Measurements from ENCODE around the gene HIGD1A. TPM values are rescaled to one million over a fixed set of nuclear protein-coding genes. Genes with fewer than 3 reads are reported as not detected.
A peak's percentile ranks its signal among the peaks of the same experiment; 100 is the strongest.

Gene HIGD1A
- total RNA-seq, 4 donors from 2014 or later: 45.1 to 123 (median 114) TPM

DNA sequence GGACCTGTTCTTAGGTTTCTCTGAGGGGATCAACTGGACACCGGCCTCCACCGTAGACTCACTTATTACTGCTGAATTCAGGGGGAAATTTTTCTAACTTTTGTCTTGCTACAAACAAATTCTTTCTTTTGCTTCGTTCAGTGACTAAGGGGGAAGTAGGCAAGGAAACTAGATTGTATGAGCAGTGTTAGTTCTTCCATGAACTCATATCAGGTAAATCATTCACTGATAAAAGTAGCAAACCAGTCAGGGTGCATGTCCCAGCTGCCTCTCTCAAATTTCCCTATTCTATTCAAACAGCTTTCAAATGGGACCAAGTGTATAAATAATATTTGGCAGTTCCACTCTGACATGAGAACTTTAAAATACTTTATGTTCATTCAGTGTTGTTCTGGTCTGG lies 23.9 kb downstream of the HIGD1A start:
- TF ChIP-seq, protein P1, sequence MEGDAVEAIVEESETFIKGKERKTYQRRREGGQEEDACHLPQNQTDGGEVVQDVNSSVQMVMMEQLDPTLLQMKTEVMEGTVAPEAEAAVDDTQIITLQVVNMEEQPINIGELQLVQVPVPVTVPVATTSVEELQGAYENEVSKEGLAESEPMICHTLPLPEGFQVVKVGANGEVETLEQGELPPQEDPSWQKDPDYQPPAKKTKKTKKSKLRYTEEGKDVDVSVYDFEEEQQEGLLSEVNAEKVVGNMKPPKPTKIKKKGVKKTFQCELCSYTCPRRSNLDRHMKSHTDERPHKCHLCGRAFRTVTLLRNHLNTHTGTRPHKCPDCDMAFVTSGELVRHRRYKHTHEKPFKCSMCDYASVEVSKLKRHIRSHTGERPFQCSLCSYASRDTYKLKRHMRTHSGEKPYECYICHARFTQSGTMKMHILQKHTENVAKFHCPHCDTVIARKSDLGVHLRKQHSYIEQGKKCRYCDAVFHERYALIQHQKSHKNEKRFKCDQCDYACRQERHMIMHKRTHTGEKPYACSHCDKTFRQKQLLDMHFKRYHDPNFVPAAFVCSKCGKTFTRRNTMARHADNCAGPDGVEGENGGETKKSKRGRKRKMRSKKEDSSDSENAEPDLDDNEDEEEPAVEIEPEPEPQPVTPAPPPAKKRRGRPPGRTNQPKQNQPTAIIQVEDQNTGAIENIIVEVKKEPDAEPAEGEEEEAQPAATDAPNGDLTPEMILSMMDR (IDR thresholded peaks at IDR 0.05): no peak
- no peak for TF ChIP-seq POLR2A (IDR thresholded peaks at IDR 0.05)
- no peak overlapping the region for H3K4me3 ChIP-seq (ENCODE audit: low read depth, poor library complexity, severe bottlenecking)
- 76 to 78% methylated on average over 3 of the region's 3 CpGs for WGBS, 2 donors
- no peak for DNase-seq (ENCODE audit: low spot score in 2 of 2)
- intact Hi-C loops (cut with DNase I; ENCODE audit: low total_unique reads): loop anchor here (5.0 kb wide), 1 partner anchor 102 kb away; no protein-coding TSS in a partner anchor

DNA sequence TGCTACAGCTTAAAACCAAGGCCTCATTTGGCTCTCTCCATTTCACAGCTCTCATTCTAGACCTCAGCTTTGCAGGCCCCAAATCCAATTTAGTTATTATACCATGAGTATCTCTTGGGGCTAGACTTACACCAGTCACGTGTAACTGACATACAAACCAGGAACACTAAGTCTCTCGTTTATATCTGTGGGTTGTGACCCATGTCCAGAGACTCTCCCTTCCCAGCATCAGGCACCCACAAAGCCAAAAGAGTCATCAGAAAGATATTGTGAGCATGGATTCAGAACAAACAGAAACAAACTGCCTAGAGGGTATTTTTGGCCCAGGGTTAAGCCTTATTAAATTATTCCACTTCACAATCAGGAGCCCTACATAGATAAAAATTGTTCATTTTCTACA lies 25.6 kb downstream of the HIGD1A start:
- DNase-seq (ENCODE audit: low spot score in 2 of 2): peak in 1 of 2 donors; percentile 32
- H3K4me3 ChIP-seq (ENCODE audit: low read depth, poor library complexity, severe bottlenecking): no peak overlapping the region
- intact Hi-C loops (cut with DNase I; ENCODE audit: low total_unique reads): loop anchor here (10.0 kb wide), 1 partner anchor 56 kb away; no protein-coding TSS in a partner anchor
- 61 to 68% methylated on average over 2 of the region's 2 CpGs for WGBS, 2 donors
- TF ChIP-seq POLR2A (IDR thresholded peaks at IDR 0.05): no peak
- TF ChIP-seq, protein P1 (IDR thresholded peaks at IDR 0.05): no peak

DNA sequence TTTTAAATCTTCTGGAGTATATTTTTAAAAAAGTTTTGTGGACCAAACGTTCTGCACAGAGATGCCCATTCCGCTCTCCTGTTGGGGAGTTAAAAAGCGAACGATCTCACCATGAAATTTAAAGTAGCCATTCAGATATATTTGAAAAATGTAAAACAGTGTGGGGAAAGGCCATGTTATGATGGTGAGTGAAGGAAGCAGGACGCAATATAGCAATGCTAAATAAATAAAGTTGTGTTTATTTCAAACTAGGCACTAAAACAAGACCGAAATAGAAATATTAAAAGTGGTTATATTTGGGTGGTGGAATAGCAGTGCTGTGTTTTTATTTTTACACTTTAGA lies 30.9 kb downstream of the HIGD1A start:
- DNase-seq (ENCODE audit: low spot score in 2 of 2): no peak
- H3K4me3 ChIP-seq (ENCODE audit: low read depth, poor library complexity, severe bottlenecking): peak overlapping the region; percentile 11
- intact Hi-C loops (cut with DNase I; ENCODE audit: low total_unique reads): loop anchor here (10.0 kb wide), 1 partner anchor 61 kb away; no protein-coding TSS in a partner anchor
- WGBS, 2 donors: 13 to 16% methylated on average over 6 of the region's 6 CpGs
- no peak for TF ChIP-seq POLR2A (IDR thresholded peaks at IDR 0.05)
- TF ChIP-seq, protein P1 (IDR thresholded peaks at IDR 0.05): no peak

DNA sequence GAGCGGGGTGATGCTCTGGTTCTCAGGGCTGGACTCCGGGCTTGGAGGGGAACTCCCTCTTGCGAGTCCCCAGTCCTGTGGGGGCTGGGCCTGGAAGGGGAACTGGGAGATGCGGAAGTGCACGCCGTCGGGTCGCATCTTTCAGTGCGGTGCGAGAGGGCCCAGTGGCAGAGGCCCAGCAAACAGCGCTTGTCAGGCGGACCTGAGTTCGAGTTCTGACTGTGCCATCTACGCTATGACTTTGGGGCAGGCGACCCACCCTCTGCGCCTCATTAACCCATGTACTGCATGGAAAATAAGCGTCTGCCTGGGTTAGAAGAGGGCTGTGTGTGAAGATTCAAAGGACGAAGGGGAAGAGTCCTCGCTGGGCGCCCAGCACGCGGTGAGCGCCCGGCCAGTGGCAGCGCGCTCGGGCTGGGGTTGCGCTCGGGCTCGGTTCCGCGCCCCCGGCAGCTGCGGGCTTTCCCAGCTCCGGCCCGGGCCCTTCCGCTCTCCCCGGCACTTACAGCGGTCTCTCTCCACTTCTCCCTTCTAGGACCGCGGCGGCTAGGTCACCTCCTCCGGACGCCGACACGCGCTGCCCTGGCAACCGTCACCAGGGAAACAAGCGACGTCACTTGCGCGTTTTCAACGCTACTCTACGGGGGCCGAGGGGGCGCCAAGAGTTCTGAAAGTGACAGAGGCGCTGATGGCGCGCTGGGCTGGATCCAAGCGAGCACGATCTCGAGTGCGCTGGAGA lies 31.5 kb downstream of the HIGD1A start, which contains the start of gene CCDC13:
TSS of gene CCDC13 (minus strand) at position 584 of the 739 bp plus-strand sequence. CDS start 14,908 bp downstream, outside the sequence.
- DNase-seq (ENCODE audit: low spot score in 2 of 2): peak; percentile 91 to 99
- 3% methylated on average over 49 to 59 of the region's 63 CpGs for WGBS, 2 donors
- H3K4me3 ChIP-seq (ENCODE audit: low read depth, poor library complexity, severe bottlenecking): peak within 1 kb of the TSS; percentile 11
- intact Hi-C loops (cut with DNase I; ENCODE audit: low total_unique reads): loop anchor here (10.0 kb wide), 1 partner anchor 62 kb away; no protein-coding TSS in a partner anchor
- TF ChIP-seq, protein P1 (IDR thresholded peaks at IDR 0.05): no peak
- TF ChIP-seq POLR2A (IDR thresholded peaks at IDR 0.05): no peak

DNA sequence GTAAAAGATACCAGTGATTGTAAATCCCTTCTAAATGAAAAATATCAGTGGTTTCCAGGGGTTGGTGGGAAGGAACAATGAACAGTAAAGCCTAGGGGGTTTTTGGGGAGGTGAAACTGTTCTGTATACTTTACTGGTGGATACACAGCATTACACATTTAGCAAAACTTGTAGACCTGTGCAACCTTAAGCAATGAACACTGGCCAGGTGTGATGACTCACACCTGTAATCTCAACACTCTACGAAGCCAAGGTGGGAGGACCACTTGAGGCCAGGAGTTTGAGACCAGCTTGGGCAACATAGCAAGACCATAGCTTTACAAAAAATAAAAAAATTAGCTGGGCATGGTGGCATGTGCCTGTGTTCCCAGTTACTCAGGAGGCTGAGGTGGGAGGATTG lies 33.0 kb downstream of the HIGD1A start:
- TF ChIP-seq, protein P1 (IDR thresholded peaks at IDR 0.05): no peak
- no peak for TF ChIP-seq POLR2A (IDR thresholded peaks at IDR 0.05)
- DNase-seq (ENCODE audit: low spot score in 2 of 2): no peak
- intact Hi-C loops (cut with DNase I; ENCODE audit: low total_unique reads): loop anchor here (10.0 kb wide), 1 partner anchor 64 kb away; no protein-coding TSS in a partner anchor
- 56 to 58% methylated on average over 1 of the region's 1 CpG for WGBS, 2 donors
- H3K4me3 ChIP-seq (ENCODE audit: low read depth, poor library complexity, severe bottlenecking): no peak overlapping the region

Data from lower leg skin (tissue), 4 donors.